Muscle layer of duodenum (tissue), 2 donors: Measurements from ENCODE around the gene AKR1C1.
A peak's percentile ranks its signal among the peaks of the same experiment; 100 is the strongest.
"Not testable (repeated sequence)": the region's sequence is repeated elsewhere in the genome, so short reads cannot be mapped to it uniquely, and the experiment has no call there.

ENCODE experiments used
- H3K27ac ChIP-seq: one replicate; pipeline ENCODE4 v1.7.0; 2013; ENCODE audit warnings: mild to moderate bottlenecking, low read length
- H3K27me3 ChIP-seq: one replicate; pipeline ENCODE4 v1.7.0; 2013; ENCODE audit warnings: low read depth, mild to moderate bottlenecking, control low read depth, low read length
- H3K36me3 ChIP-seq, 2 donors: one replicate each; pipeline ENCODE4 v1.7.0; 2013; ENCODE audit warnings: low read length in 2 of 2, control low read depth in 1 of 2, mild to moderate bottlenecking in 1 of 2; ENCODE audit not compliant: insufficient read depth in 2 of 2, control insufficient read depth in 1 of 2
- H3K4me1 ChIP-seq, 2 donors: one replicate each; pipeline ENCODE4 v1.7.0; 2013; ENCODE audit warnings: low read length in 2 of 2, mild to moderate bottlenecking in 2 of 2, control low read depth in 1 of 2, moderate library complexity in 1 of 2; ENCODE audit not compliant: insufficient read depth in 2 of 2, control insufficient read depth in 1 of 2
- H3K4me3 ChIP-seq, 2 donors: one replicate each; pipeline ENCODE4 v1.7.0; 2013; ENCODE audit warnings: low read length in 2 of 2, low read depth in 1 of 2, mild to moderate bottlenecking in 1 of 2
- H3K9me3 ChIP-seq, 2 donors: one replicate each; pipeline ENCODE4 v1.7.0; 2013; ENCODE audit warnings: low read length in 2 of 2, control low read depth in 1 of 2, mild to moderate bottlenecking in 1 of 2; ENCODE audit not compliant: control insufficient read depth in 1 of 2
- donor health status: healthy.

Gene AKR1C1

DNA sequence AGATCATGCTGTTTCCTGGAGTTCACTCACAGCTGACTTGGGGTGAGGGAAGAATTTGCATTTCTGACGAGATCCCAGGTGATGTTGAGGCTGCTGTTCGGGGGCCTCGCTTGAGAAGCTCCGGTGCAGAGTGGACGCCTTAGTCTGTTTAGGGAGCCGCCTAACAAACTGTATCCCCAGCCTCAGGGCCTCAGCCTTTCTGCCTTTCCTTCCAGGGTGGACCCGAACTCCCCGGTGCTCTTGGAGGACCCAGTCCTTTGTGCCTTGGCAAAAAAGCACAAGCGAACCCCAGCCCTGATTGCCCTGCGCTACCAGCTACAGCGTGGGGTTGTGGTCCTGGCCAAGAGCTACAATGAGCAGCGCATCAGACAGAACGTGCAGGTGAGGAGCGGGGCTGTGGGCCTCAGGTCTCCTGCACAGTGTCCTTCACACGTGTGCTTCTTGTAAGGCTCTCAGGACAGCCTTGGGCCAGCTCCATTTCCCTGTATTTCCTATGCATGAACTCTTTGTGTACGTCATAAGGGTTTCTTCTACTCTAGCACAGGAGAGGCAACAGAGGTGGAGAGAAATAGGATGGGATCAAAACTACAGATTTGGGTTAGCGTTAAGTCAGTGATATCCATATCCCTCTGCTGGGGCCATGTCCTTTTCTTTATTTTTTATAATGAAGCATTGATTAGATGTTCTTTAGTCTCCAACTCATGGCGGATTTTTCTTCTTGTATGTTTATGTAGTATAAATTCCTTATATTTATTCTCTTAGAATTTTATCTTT is 9.3 kb downstream of the AKR1C1 start:
- not testable (repeated sequence) for H3K27ac ChIP-seq
- H3K36me3 ChIP-seq = peaks cover 4 to 18% of the 10 kb centered on the region in 2 donors

DNA sequence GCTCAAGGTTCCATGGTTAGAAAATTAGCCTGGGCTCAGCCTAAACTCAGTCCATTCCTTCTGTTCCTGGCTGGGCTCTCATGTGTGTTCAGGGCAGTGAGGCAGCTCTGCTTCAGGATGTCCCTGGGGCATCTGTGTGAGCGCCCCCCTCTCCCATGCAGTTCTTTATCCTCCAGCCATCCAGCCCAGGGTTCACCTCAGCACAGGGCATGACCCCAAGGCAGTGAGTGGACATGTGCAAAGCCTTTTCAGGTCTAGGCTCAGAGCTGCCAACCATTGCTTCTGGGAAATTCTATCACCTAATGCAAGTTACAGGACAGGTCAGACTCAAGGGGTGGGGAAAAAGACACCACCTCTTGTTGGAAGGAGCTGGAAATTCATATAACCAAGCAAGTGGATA is 10.1 kb downstream of the AKR1C1 start:
- peaks cover 4 to 18% of the 10 kb centered on the region in 2 donors for H3K36me3 ChIP-seq
- not testable (repeated sequence) for H3K4me1 ChIP-seq, H3K4me3 ChIP-seq, H3K9me3 ChIP-seq, H3K27ac ChIP-seq, H3K27me3 ChIP-seq

More for the DNA sequence above, 9.3 kb downstream of the AKR1C1 start:
- not testable (repeated sequence) for H3K9me3 ChIP-seq, H3K4me1 ChIP-seq, H3K27me3 ChIP-seq, H3K4me3 ChIP-seq

DNA sequence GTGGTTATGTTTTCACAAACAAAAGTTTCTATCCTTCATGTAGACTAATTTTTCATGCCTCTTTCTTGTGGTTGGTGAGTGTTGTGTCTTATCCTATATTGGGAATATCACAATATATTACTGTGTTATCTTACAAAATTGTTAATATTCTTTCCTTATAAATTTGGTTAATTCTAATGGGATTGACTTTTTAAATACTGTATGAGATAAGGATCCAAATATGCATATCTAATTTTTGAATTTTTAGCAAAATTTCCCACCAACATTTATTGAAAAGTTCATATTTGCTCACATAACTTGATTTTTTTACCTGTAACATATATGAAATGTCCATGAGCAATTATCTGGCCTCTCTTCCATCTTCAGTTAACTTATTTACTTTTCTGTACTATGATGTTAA is 11.2 kb downstream of the AKR1C1 start:
- H3K4me3 ChIP-seq, H3K4me1 ChIP-seq, H3K27ac ChIP-seq, H3K9me3 ChIP-seq, H3K27me3 ChIP-seq: not testable (repeated sequence)
- H3K36me3 ChIP-seq = peaks cover 0 to 14% of the 10 kb centered on the region in 2 donors

DNA sequence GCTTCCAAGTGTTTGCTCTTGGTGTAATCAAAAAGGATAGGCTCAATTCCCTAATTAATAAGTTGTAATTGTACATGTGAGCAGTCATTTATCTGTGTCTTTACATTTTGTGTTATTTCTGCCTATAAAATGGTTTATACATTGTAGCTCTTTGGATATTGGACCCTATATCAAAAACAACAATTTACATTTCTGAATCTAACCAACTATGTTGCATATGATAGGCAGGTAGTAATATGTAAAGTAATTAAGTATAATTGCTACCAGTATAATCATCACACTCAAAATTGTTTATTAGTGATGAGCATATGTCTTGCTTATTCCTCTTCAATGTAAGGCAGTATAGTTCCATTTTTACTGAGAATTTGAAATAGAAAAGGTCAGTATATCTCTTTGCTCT is 13.8 kb downstream of the AKR1C1 start:
- Histone ChIP-seq H3K9me3 (no peaks in the 10 kb centered on the region), H3K27ac (no peak overlapping the region), H3K36me3 (peaks cover 0 to 9% of the 10 kb centered on the region in 2 donors), H3K4me1 (peaks cover 0 to 6% of the 10 kb centered on the region in 2 donors), H3K4me3 (no peak overlapping the region), H3K27me3 (no peaks in the 10 kb centered on the region)

DNA sequence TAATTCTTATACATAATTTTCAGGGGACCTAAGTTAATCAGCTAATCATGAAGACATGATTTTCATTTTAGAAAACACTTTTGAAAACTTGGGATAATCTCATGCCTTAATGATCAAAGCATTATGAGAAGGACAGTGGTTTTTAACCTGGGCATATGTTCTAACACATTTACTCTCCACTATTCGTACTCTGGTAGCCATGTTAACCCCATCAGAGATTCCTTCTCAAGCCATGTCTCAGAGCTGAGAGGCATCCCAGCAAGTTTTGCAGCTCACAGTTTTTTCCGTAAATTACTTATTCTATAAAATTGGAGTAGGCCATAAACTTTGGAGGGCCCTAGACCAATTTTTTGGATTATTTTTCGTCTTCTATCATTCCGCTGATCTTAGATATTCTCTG is 15.7 kb downstream of the AKR1C1 start:
- Histone ChIP-seq H3K4me1 (peaks cover 0 to 8% of the 10 kb centered on the region in 2 donors), H3K27ac (no peak overlapping the region), H3K9me3 (no peaks in the 10 kb centered on the region), H3K36me3 (peaks cover 0 to 9% of the 10 kb centered on the region in 2 donors), H3K27me3 (no peaks in the 10 kb centered on the region), H3K4me3 (no peak overlapping the region)

DNA sequence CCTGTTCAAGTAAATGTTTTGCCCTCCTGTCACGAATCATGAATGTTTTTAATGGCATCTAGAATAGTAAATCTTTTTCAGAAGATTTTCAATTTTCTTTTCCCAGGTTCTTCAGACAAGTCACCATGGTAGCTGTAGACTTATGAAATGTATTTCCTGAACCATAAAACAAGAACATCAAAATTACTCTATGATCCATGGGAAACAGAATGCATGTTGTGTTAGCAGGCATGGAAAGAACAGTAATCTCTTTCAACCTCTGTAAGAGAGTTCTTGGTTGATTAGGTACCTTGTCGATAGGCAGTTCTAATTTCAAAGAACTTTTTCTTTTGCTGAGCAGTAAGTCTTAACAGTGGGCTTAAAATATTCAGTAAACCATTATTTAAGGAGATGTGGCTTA is 17.6 kb downstream of the AKR1C1 start:
- no peaks in the 10 kb centered on the region for H3K9me3 ChIP-seq
- no peak overlapping the region for H3K4me3 ChIP-seq
- peaks cover 0 to 9% of the 10 kb centered on the region in 2 donors for H3K36me3 ChIP-seq
- H3K27me3 ChIP-seq = no peaks in the 10 kb centered on the region
- H3K27ac ChIP-seq = no peak overlapping the region
- H3K4me1 ChIP-seq = peaks cover 0 to 16% of the 10 kb centered on the region in 2 donors

DNA sequence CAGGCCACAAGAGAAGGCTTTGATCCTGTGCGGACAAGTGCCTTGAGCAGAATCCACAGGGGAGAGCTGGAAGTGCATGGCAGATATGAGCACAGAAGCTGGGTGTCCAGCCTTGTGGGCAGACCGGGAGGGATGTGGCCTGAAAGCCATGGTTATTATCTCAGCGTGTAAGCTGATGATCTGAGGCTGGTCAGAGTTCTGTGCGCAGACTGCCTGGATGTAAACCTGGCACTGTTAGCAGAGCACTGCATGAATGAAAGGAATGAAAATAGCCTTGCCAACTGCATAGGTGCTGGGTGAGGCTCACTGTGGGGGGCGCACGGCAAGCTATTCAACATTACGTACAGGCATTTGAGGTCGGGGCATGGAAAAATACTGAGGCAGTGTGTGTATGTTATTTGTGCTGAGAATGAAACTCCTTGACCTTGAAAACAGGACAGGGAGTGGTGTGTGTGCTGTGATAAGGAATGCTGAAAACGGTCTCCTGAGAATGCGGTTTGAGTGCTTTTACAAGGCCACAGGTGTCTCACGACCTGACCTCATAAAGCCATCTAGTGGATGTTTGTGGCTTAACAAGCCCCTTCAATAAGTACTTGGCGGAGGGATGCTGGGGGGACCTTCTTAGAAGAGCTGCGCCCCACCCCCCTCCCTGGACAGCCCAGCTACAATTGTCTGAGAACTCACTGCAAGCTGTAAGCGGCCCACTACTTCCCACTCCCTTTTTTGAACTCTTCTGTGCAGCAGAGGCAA is 18.7 kb downstream of the AKR1C1 start:
- Histone ChIP-seq H3K27ac (peak overlapping the region; percentile 45), H3K9me3 (no peaks in the 10 kb centered on the region), H3K27me3 (no peaks in the 10 kb centered on the region), H3K36me3 (no peaks in the 10 kb centered on the region), H3K4me1 (peaks cover 0 to 16% of the 10 kb centered on the region in 2 donors), H3K4me3 (no peak overlapping the region)

DNA sequence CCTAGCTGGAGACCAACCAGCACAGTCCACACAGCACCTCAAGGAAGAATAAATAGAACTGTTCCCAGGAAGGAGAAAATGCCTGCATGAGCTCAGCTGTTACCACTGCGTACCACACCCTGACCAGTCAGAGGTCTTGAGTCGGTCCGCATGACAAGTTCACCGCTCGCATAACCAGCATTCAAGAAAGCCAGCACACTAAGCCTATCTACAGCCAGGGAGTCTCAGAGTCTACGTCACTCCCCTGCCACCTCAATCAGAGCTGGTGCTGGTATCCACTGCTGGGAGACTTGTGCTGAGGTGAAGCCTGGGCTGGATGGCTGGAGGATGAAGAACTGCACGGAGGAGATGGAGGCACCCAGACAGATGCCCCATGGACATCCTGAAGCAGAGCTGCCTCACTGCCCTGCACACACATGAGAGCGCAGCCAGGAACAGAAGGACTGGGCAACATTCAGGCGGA is 19.6 kb downstream of the AKR1C1 start:
- H3K4me1 ChIP-seq = peaks cover 0 to 16% of the 10 kb centered on the region in 2 donors
- H3K27me3 ChIP-seq = no peaks in the 10 kb centered on the region
- no peak overlapping the region for H3K4me3 ChIP-seq
- no peaks in the 10 kb centered on the region for H3K9me3 ChIP-seq
- no peak overlapping the region for H3K27ac ChIP-seq
- H3K36me3 ChIP-seq = no peaks in the 10 kb centered on the region

DNA sequence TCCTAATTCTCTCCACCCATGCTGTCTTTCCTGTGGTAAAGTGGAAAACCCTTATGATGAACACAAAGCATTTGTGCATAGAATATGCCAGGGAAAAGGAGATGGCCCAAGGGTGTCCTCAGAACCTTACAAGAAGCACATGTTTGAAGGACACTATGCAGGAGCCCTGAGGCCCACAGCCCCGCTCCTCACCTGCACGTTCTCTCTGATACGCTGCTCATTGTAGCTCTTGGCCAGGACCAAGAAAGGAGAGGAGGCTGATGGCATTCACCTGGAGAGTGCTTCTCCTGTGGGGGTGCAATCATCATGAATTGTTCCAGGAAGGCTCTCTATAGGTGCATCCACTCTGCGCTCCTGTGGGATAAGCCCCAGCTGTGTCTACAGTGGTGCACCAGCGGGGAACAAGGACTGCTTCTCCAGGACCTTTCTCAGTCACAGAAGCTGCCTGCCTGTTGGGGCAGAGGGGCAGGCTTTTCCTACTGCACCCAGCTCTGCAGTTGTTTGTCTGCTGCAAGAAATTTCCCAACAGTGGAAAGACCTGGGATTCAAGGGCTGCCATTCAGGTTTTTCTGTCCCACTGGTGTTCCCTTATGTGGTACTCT is 20.5 kb downstream of the AKR1C1 start:
- Histone ChIP-seq H3K27me3 (no peaks in the 10 kb centered on the region), H3K27ac (no peak overlapping the region), H3K4me3 (no peak overlapping the region), H3K9me3 (no peaks in the 10 kb centered on the region), H3K36me3 (no peaks in the 10 kb centered on the region), H3K4me1 (peaks cover 0 to 16% of the 10 kb centered on the region in 2 donors)

DNA sequence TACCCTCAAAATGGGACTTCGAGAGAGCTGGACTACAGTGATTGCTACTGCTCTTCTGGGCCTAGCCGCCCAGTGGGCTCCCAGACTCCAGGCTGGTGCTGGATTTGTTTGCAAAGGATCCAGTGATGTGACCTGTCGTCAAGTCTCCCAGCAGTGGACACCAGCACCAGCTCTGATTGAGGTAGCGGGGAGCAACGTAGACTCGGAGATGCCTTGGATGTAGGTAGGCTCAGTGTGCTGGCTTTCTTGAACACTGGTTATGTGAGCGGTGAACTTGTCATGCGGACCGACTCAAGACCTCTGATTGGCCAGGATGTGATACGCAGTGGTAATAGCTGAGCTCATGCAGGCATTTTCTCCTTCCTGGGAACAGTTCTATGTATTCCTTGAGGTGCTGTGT is 21.0 kb downstream of the AKR1C1 start:
- H3K4me3 ChIP-seq = no peak overlapping the region
- H3K36me3 ChIP-seq = no peaks in the 10 kb centered on the region
- no peaks in the 10 kb centered on the region for H3K9me3 ChIP-seq
- peaks cover 0 to 16% of the 10 kb centered on the region in 2 donors for H3K4me1 ChIP-seq
- H3K27ac ChIP-seq = no peak overlapping the region
- H3K27me3 ChIP-seq = no peaks in the 10 kb centered on the region

DNA sequence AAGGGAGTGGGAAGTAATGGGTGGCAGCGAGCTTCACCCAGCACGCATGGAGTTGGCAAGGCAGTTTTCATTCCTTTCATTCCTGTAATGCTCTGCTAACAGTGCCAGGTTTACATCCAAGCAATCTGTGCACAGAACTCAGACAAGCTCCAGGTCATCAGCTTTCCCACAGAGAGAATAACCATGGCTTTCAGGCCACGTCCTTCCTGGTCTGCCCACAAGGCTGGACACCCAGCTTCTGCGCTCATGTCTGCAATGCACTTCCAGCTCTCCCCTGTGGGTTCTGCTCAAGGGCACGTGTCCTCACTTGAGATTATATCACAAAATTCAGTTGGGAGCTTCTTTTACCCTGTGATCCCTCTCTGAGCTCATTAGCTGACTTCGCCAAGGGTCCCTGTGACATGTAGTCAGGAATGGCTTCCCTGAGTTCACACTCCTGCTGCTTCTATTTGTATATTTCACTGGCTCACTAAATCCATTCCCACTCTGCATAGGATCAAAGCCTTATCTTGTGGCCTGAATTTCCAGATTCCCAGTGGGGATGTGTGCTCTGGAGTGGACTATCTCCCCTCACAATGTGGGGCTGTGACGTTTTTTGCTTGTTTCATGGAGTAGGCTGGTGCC is 21.9 kb downstream of the AKR1C1 start:
- Histone ChIP-seq H3K36me3 (no peaks in the 10 kb centered on the region), H3K27me3 (no peaks in the 10 kb centered on the region), H3K9me3 (no peaks in the 10 kb centered on the region), H3K27ac (no peak overlapping the region), H3K4me3 (no peak overlapping the region), H3K4me1 (peaks cover 0 to 16% of the 10 kb centered on the region in 2 donors)
